ENCODE measurements around the gene DSCAM.

DSCAM gene

GRCh38 chr21:40839521-40839920 is 7.4 kb downstream of the DSCAM start:
- Histone ChIP-seq H3K4me1 (ENCODE audit: control insufficient read depth in 1 of 2, insufficient read depth in 2 of 2, low read length in 2 of 2) (no peaks in the 10 kb centered on the region), H3K9ac (ENCODE audit: low read depth in 1 of 2, low read length in 2 of 2) (no peak overlapping the region), H3K36me3 (ENCODE audit: control insufficient read depth in 1 of 2, insufficient read depth in 2 of 2, low read length in 2 of 2) (no peaks in the 10 kb centered on the region), H3K9me3 (ENCODE audit: control insufficient read depth in 1 of 2, low read length in 2 of 2) (no peaks in the 10 kb centered on the region), H3K27ac (ENCODE audit: low read depth, low read length) (no peak overlapping the region), H3K4me3 (ENCODE audit: low read depth in 1 of 2, low read length in 2 of 2) (no peak overlapping the region), H3K27me3 (ENCODE audit: control insufficient read depth in 1 of 2, insufficient read depth in 2 of 2, low read length in 2 of 2) (peaks cover 7 to 12% of the 10 kb centered on the region in 2 donors)

- Histone ChIP-seq H3K9me3 (ENCODE audit: control insufficient read depth in 1 of 2, low read length in 2 of 2) (no peaks in the 10 kb centered on the region), H3K9ac (ENCODE audit: low read depth in 1 of 2, low read length in 2 of 2) (no peak overlapping the region), H3K36me3 (ENCODE audit: control insufficient read depth in 1 of 2, insufficient read depth in 2 of 2, low read length in 2 of 2) (no peaks in the 10 kb centered on the region), H3K4me3 (ENCODE audit: low read depth in 1 of 2, low read length in 2 of 2) (no peak overlapping the region), H3K4me1 (ENCODE audit: control insufficient read depth in 1 of 2, insufficient read depth in 2 of 2, low read length in 2 of 2) (no peaks in the 10 kb centered on the region), H3K27ac (ENCODE audit: low read depth, low read length) (no peak overlapping the region), H3K27me3 (ENCODE audit: control insufficient read depth in 1 of 2, insufficient read depth in 2 of 2, low read length in 2 of 2) (peaks cover 7 to 12% of the 10 kb centered on the region in 2 donors)
Measured at GRCh38 chr21:40837456-40837855, 9.5 kb downstream of the DSCAM start.

DNA sequence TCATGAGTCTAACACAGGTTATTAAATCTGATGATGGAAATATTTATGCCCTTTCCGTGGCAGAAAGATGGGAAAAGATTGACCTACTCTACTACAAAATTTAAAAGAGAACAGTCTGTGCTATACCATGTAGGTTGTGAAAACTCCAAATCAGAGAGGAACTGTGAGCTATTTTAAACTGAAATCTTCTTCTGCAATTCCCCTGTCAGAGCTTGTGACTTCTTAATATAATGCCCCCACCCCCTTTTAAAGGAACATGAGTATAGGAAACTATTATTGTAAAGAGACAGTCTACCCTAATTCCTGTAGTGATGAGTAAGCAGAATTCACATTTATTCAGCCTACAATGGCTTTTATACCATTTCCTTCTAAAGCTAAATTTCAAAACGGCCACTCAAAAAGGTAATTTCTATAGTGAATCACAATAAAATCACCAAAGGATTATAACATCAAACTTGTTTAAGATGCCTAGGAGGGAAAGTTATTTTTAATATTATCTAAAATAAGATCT is 11.7 kb downstream of the DSCAM start:
- Histone ChIP-seq H3K27ac (ENCODE audit: low read depth, low read length) (no peak overlapping the region), H3K36me3 (ENCODE audit: control insufficient read depth in 1 of 2, insufficient read depth in 2 of 2, low read length in 2 of 2) (no peaks in the 10 kb centered on the region), H3K9me3 (ENCODE audit: control insufficient read depth in 1 of 2, low read length in 2 of 2) (no peaks in the 10 kb centered on the region), H3K4me3 (ENCODE audit: low read depth in 1 of 2, low read length in 2 of 2) (no peak overlapping the region), H3K27me3 (ENCODE audit: control insufficient read depth in 1 of 2, insufficient read depth in 2 of 2, low read length in 2 of 2) (peaks cover 0 to 7% of the 10 kb centered on the region in 2 donors), H3K9ac (ENCODE audit: low read depth in 1 of 2, low read length in 2 of 2) (no peak overlapping the region), H3K4me1 (ENCODE audit: control insufficient read depth in 1 of 2, insufficient read depth in 2 of 2, low read length in 2 of 2) (no peaks in the 10 kb centered on the region)

DNA sequence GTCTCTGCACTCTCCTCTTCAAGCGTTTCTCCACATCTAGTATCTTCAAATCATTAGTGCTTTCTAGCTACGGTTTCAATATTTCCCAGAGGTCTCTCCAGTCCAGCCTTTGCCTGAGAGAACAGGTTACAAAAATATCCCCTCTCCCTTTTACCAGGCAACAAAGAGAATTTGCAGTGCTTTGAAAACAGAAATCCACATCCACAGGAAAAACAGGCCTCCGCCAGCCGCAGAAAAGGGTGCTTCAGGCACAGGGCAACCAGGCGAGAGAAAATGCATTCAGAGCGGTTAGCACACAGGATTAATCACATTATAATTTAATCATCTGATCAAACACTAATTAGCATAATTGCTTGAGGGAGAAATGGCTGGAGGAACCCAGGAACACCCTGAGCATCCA is 13.8 kb downstream of the DSCAM start:
- Histone ChIP-seq H3K4me1 (ENCODE audit: control insufficient read depth in 1 of 2, insufficient read depth in 2 of 2, low read length in 2 of 2) (no peaks in the 10 kb centered on the region), H3K4me3 (ENCODE audit: low read depth in 1 of 2, low read length in 2 of 2) (no peak overlapping the region), H3K36me3 (ENCODE audit: control insufficient read depth in 1 of 2, insufficient read depth in 2 of 2, low read length in 2 of 2) (no peaks in the 10 kb centered on the region), H3K9ac (ENCODE audit: low read depth in 1 of 2, low read length in 2 of 2) (no peak overlapping the region), H3K9me3 (ENCODE audit: control insufficient read depth in 1 of 2, low read length in 2 of 2) (no peaks in the 10 kb centered on the region), H3K27ac (ENCODE audit: low read depth, low read length) (no peak overlapping the region), H3K27me3 (ENCODE audit: control insufficient read depth in 1 of 2, insufficient read depth in 2 of 2, low read length in 2 of 2) (no peaks in the 10 kb centered on the region)

- Histone ChIP-seq H3K4me3 (ENCODE audit: low read depth in 1 of 2, low read length in 2 of 2) (no peak overlapping the region), H3K9ac (ENCODE audit: low read depth in 1 of 2, low read length in 2 of 2) (no peak overlapping the region), H3K36me3 (ENCODE audit: control insufficient read depth in 1 of 2, insufficient read depth in 2 of 2, low read length in 2 of 2) (no peaks in the 10 kb centered on the region), H3K27ac (ENCODE audit: low read depth, low read length) (no peak overlapping the region), H3K9me3 (ENCODE audit: control insufficient read depth in 1 of 2, low read length in 2 of 2) (no peaks in the 10 kb centered on the region), H3K27me3 (ENCODE audit: control insufficient read depth in 1 of 2, insufficient read depth in 2 of 2, low read length in 2 of 2) (no peaks in the 10 kb centered on the region), H3K4me1 (ENCODE audit: control insufficient read depth in 1 of 2, insufficient read depth in 2 of 2, low read length in 2 of 2) (no peaks in the 10 kb centered on the region)
Measured at GRCh38 chr21:40832316-40832715, 14.6 kb downstream of the DSCAM start.

DNA sequence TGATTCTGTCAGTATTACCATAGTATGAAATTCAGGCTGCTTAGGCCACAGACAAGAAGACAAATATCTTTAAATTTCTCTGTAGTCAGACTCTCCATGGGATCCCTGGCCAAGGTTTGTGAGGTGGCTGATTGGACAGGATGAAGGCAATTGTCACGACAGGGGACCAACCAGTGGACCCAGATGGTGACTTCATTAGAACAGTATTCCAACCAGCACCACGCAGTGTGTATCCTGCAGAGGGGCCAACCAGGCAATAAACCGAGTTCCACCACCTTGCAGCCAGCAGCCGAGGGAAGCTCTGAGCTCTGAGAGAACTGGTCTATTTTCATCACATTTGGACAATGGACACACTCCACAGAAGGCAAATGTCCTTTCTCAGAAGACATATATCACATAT is 16.1 kb downstream of the DSCAM start:
- H3K27me3 ChIP-seq (ENCODE audit: control insufficient read depth in 1 of 2, insufficient read depth in 2 of 2, low read length in 2 of 2): no peaks in the 10 kb centered on the region
- H3K9ac ChIP-seq (ENCODE audit: low read depth in 1 of 2, low read length in 2 of 2): no peak overlapping the region
- no peak overlapping the region for H3K4me3 ChIP-seq (ENCODE audit: low read depth in 1 of 2, low read length in 2 of 2)
- H3K27ac ChIP-seq (ENCODE audit: low read depth, low read length): no peak overlapping the region
- H3K9me3 ChIP-seq (ENCODE audit: control insufficient read depth in 1 of 2, low read length in 2 of 2): no peaks in the 10 kb centered on the region
- no peaks in the 10 kb centered on the region for H3K4me1 ChIP-seq (ENCODE audit: control insufficient read depth in 1 of 2, insufficient read depth in 2 of 2, low read length in 2 of 2)
- H3K36me3 ChIP-seq (ENCODE audit: control insufficient read depth in 1 of 2, insufficient read depth in 2 of 2, low read length in 2 of 2): no peaks in the 10 kb centered on the region

GRCh38 chr21:40829791-40830190 is 17.2 kb downstream of the DSCAM start:
- Histone ChIP-seq H3K4me1 (ENCODE audit: control insufficient read depth in 1 of 2, insufficient read depth in 2 of 2, low read length in 2 of 2) (no peaks in the 10 kb centered on the region), H3K36me3 (ENCODE audit: control insufficient read depth in 1 of 2, insufficient read depth in 2 of 2, low read length in 2 of 2) (no peaks in the 10 kb centered on the region), H3K27me3 (ENCODE audit: control insufficient read depth in 1 of 2, insufficient read depth in 2 of 2, low read length in 2 of 2) (no peaks in the 10 kb centered on the region), H3K4me3 (ENCODE audit: low read depth in 1 of 2, low read length in 2 of 2) (no peak overlapping the region), H3K9me3 (ENCODE audit: control insufficient read depth in 1 of 2, low read length in 2 of 2) (no peaks in the 10 kb centered on the region), H3K9ac (ENCODE audit: low read depth in 1 of 2, low read length in 2 of 2) (no peak overlapping the region), H3K27ac (ENCODE audit: low read depth, low read length) (no peak overlapping the region)

- no peak overlapping the region for H3K27ac ChIP-seq (ENCODE audit: low read depth, low read length)
- no peaks in the 10 kb centered on the region for H3K9me3 ChIP-seq (ENCODE audit: control insufficient read depth in 1 of 2, low read length in 2 of 2)
- H3K4me1 ChIP-seq (ENCODE audit: control insufficient read depth in 1 of 2, insufficient read depth in 2 of 2, low read length in 2 of 2): no peaks in the 10 kb centered on the region
- H3K27me3 ChIP-seq (ENCODE audit: control insufficient read depth in 1 of 2, insufficient read depth in 2 of 2, low read length in 2 of 2): no peaks in the 10 kb centered on the region
- H3K4me3 ChIP-seq (ENCODE audit: low read depth in 1 of 2, low read length in 2 of 2): no peak overlapping the region
- no peaks in the 10 kb centered on the region for H3K36me3 ChIP-seq (ENCODE audit: control insufficient read depth in 1 of 2, insufficient read depth in 2 of 2, low read length in 2 of 2)
- no peak overlapping the region for H3K9ac ChIP-seq (ENCODE audit: low read depth in 1 of 2, low read length in 2 of 2)
Measured at GRCh38 chr21:40829308-40829707, 17.6 kb downstream of the DSCAM start.

DNA sequence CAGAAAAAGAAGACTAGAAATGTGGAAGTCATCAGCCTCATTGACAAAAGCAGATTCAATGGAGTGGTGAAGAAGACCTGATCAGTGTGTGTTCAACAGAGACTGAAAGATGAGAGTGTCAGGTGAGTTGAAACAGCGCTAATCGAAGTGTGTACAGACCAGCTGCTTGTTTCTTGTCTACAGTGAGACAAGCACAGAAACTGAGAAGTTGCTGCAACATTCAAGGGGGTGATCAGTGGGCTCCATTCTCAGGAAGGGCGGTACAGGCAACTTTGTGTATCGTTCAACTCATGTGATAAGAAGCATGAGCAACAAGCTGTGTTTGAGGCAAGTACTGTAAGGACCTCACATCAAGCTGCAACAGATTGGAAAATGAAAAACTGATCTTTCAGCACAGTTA is 19.4 kb downstream of the DSCAM start:
- H3K9ac ChIP-seq (ENCODE audit: low read depth in 1 of 2, low read length in 2 of 2): no peak overlapping the region
- H3K36me3 ChIP-seq (ENCODE audit: control insufficient read depth in 1 of 2, insufficient read depth in 2 of 2, low read length in 2 of 2): no peaks in the 10 kb centered on the region
- H3K4me3 ChIP-seq (ENCODE audit: low read depth in 1 of 2, low read length in 2 of 2): no peak overlapping the region
- no peaks in the 10 kb centered on the region for H3K9me3 ChIP-seq (ENCODE audit: control insufficient read depth in 1 of 2, low read length in 2 of 2)
- H3K27ac ChIP-seq (ENCODE audit: low read depth, low read length): no peak overlapping the region
- no peaks in the 10 kb centered on the region for H3K27me3 ChIP-seq (ENCODE audit: control insufficient read depth in 1 of 2, insufficient read depth in 2 of 2, low read length in 2 of 2)
- no peaks in the 10 kb centered on the region for H3K4me1 ChIP-seq (ENCODE audit: control insufficient read depth in 1 of 2, insufficient read depth in 2 of 2, low read length in 2 of 2)

DNA sequence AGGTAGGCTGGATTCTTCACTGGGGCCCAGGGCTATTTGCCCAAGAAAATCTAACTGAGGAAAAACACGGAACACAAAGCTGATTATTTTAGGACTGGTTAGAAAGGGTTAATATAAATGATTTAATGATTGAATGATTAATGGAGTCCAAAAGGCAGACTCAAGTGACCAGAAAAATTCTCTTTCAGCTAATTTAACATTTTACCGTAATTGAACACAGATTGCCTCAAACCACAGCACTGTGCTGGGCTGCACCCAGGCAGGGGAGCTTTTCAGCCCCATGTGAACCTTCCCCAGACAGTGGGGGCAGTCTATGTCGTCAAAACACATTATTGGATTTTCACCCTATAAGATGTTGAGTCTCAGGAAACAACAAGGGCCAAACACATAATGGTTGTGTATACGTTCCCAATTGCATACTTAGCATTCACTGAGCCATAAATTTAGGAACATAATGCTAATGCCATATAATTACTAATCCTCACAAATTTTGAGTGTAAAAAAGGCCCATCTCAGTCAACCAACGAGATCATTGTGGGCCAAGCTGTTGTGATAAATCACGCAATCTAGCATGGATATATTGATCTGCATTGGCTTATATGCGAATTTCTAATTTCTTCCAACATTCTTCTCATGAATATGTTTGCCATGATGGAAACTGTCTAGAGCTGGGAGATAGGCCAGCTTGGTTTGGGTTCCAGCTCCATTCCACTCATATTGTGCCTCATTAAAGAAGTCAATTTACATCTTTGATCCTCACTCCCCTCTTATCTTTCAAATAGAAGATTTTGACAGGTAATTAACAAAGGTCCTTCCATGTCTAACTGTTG is 27.7 kb downstream of the DSCAM start:
- no peak overlapping the region for H3K27ac ChIP-seq (ENCODE audit: low read depth, low read length)
- peaks cover 0 to 3% of the 10 kb centered on the region in 2 donors for H3K9me3 ChIP-seq (ENCODE audit: control insufficient read depth in 1 of 2, low read length in 2 of 2)
- H3K27me3 ChIP-seq (ENCODE audit: control insufficient read depth in 1 of 2, insufficient read depth in 2 of 2, low read length in 2 of 2): no peaks in the 10 kb centered on the region
- H3K36me3 ChIP-seq (ENCODE audit: control insufficient read depth in 1 of 2, insufficient read depth in 2 of 2, low read length in 2 of 2): no peaks in the 10 kb centered on the region
- no peak overlapping the region for H3K9ac ChIP-seq (ENCODE audit: low read depth in 1 of 2, low read length in 2 of 2)
- H3K4me1 ChIP-seq (ENCODE audit: control insufficient read depth in 1 of 2, insufficient read depth in 2 of 2, low read length in 2 of 2): no peaks in the 10 kb centered on the region
- H3K4me3 ChIP-seq (ENCODE audit: low read depth in 1 of 2, low read length in 2 of 2): no peak overlapping the region

Data from duodenal mucosa (tissue), 2 donors.